SJSA1 (cell line): Measurements from ENCODE around the gene PTPRT. TPM values are rescaled to one million over a fixed set of nuclear protein-coding genes. Genes with fewer than 3 reads are reported as not detected.

Experiments used
- DNase-seq, 2 experiments: peaks; one replicate each; pipeline ENCODE4 v3.0.0-alpha.2; 2015 to 2020; ENCODE audit warnings: low spot score in 2 of 2, low read depth in 1 of 2
- H3K27ac ChIP-seq: fragments of 250-450 bp; sonication (Bioruptor Pico); 2 replicates; pipeline ENCODE4 v1.5.1; 2020; ENCODE audit warnings: mild to moderate bottlenecking, moderate library complexity
- H3K27me3 ChIP-seq: fragments of 250-450 bp; sonication (Bioruptor Pico); replicated peaks from 2 replicates; pipeline ENCODE4 v1.5.1; 2020; ENCODE audit warnings: mild to moderate bottlenecking, moderate library complexity
- H3K36me3 ChIP-seq: fragments of 250-450 bp; sonication (Bioruptor Pico); 2 replicates; pipeline ENCODE4 v1.5.1; 2020; ENCODE audit warnings: mild to moderate bottlenecking
- H3K4me1 ChIP-seq: fragments of 250-450 bp; sonication (Bioruptor Pico); replicated peaks from 2 replicates; pipeline ENCODE4 v1.6.1; 2021; ENCODE audit warnings: mild to moderate bottlenecking
- H3K4me3 ChIP-seq: fragments of 250-450 bp; sonication (Bioruptor Pico); 2 replicates; pipeline ENCODE4 v1.5.1; 2020; ENCODE audit warnings: mild to moderate bottlenecking
- H3K9me3 ChIP-seq: fragments of 250-450 bp; sonication (Bioruptor Pico); replicated peaks from 2 replicates; pipeline ENCODE4 v1.5.1; 2020; ENCODE audit warnings: mild to moderate bottlenecking
- total RNA-seq: library from RNA; depleted of rRNA; stranded (reverse); fragments of >200 nt; shearing (Covaris generic); gene quantifications from 2 replicates; pipeline ENCODE4 v1.2.3, GENCODE V29; 2014

PTPRT gene
- total RNA-seq, 1 experiment from 2014 or later: not detected

DNA sequence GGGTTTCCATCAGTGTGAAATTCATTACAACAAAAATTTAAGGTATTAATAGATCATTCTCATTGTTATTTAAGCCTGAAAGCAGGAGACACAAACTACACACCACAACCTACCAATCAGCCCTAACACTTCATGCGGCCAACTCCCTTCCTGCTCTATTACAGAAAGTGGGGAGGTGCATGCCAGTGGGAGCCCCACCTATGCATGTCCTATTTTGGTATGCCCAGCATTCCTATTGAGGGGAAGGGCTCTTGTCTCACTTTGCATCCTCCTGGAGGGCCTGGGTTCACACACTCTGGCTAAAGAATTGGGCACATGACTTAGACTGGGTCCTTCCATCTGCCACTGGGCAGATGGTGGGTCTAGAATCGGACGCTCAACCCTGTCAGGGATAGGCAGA is 450.0 kb downstream of the PTPRT start:
- H3K4me3 ChIP-seq: no peak overlapping the region
- no peak overlapping the region for H3K27ac ChIP-seq
- H3K9me3 ChIP-seq: peaks cover 7% of the 10 kb centered on the region; the same call in 1 of the 2 replicates
- no peaks in the 10 kb centered on the region for H3K27me3 ChIP-seq
- no peaks in the 10 kb centered on the region for H3K4me1 ChIP-seq
- no peak for DNase-seq
- no peaks in the 10 kb centered on the region for H3K36me3 ChIP-seq

GRCh38 chr20:42735539-42735938 is 454.2 kb downstream of the PTPRT start:
- Histone ChIP-seq H3K9me3 (peaks cover 7% of the 10 kb centered on the region; the same call in 1 of the 2 replicates), H3K4me3 (no peak overlapping the region), H3K27ac (no peak overlapping the region), H3K4me1 (no peaks in the 10 kb centered on the region), H3K36me3 (no peaks in the 10 kb centered on the region), H3K27me3 (no peaks in the 10 kb centered on the region)
- DNase-seq: no peak

DNA sequence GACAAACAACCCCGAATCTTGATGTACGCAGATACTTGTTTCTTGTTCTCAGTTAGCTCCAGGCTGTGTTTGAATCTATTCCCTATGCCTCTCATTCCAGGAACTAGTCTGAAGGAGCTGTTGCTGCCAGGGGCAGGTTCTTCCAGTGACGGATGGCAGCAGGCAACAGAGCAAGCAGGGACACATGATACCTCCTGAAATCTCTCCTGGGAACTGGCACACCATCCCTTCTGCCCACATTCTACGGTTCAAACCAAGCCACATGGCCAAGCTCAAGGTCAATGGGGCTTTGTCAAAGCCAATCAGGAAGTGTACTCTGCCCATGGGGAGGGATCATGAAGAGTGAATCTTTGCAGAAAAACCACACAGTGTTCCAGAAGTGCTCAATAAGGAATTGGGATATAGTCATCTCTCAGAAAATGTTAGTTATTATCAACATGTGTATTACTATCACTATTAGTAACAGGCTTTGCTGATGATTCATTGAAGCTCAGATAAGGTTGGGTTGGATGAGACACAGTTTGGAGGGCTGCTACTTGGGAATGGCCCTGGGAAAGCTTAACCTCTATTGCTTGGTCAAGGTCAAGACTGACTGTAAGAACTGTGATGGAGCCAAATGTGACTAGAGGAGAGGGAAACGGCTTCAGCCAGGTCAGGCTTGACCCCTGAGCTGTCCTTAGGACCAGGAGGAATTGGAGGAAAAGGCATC is 454.9 kb downstream of the PTPRT start:
- no peaks in the 10 kb centered on the region for H3K36me3 ChIP-seq
- no peak overlapping the region for H3K27ac ChIP-seq
- no peak for DNase-seq

GRCh38 chr20:42721923-42722322 is 467.8 kb downstream of the PTPRT start:
- Histone ChIP-seq H3K4me1 (no peaks in the 10 kb centered on the region), H3K27me3 (no peaks in the 10 kb centered on the region), H3K27ac (no peak overlapping the region), H3K9me3 (peaks cover 2% of the 10 kb centered on the region; the same call in 1 of the 2 replicates), H3K4me3 (no peak overlapping the region), H3K36me3 (no peaks in the 10 kb centered on the region)
- DNase-seq: no peak

More for the DNA sequence above, 454.9 kb downstream of the PTPRT start:
- Histone ChIP-seq H3K4me1 (no peaks in the 10 kb centered on the region), H3K27me3 (no peaks in the 10 kb centered on the region), H3K9me3 (peaks cover 7% of the 10 kb centered on the region; the same call in 1 of the 2 replicates), H3K4me3 (no peak overlapping the region)

GRCh38 chr20:42714298-42715141 is 475.2 kb downstream of the PTPRT start:
- H3K9me3 ChIP-seq: peaks cover 5% of the 10 kb centered on the region
- H3K27ac ChIP-seq: no peak overlapping the region
- no peaks in the 10 kb centered on the region for H3K36me3 ChIP-seq
- DNase-seq: no peak
- no peak overlapping the region for H3K4me3 ChIP-seq
- no peaks in the 10 kb centered on the region for H3K27me3 ChIP-seq
- H3K4me1 ChIP-seq: no peaks in the 10 kb centered on the region

DNA sequence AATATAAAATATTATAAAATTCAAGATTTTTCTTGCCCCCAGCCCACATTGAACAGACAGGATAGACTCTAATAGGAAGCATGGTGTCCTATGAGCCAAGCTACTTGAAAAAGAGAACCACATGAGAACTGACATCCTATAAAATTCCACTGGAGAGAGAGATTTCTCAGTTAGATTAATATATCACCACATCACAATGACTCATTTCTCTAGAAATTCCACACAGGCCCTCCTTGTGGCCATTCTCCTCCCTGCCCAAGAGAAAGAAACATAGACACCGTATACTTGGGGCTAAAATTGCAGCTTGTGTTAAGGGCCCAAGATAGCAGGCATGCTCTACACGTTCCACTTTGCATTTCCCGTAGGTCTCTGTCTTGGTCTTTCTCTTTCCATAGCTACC is 481.4 kb downstream of the PTPRT start:
- Histone ChIP-seq H3K36me3 (no peaks in the 10 kb centered on the region), H3K27me3 (no peaks in the 10 kb centered on the region), H3K4me1 (no peaks in the 10 kb centered on the region), H3K4me3 (no peak overlapping the region), H3K27ac (no peak overlapping the region), H3K9me3 (peaks cover 7% of the 10 kb centered on the region)
- no peak for DNase-seq

DNA sequence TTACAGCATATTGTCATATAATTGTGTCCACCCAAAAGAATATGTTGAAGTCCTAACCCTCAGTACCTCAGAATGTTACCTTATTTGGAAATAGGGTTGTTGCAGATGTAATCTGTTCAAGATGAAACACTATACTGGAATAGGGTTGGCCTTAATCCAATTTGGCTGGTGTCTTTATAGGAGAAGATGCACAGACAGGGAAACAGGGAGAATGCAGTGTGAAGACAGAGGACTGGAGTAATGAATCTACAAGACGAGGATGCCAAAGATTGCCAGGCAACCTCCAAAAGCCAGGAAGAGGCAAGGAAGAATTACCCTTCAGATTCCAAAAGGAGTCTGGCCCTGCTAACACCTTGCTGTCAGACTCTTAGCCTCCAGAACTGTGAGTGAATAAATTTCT is 482.9 kb downstream of the PTPRT start:
- no peak for DNase-seq
- Histone ChIP-seq H3K27ac (no peak overlapping the region), H3K36me3 (no peaks in the 10 kb centered on the region), H3K4me1 (no peaks in the 10 kb centered on the region), H3K9me3 (peaks cover 7% of the 10 kb centered on the region), H3K4me3 (no peak overlapping the region), H3K27me3 (no peaks in the 10 kb centered on the region)

- Histone ChIP-seq H3K4me3 (no peak overlapping the region), H3K27me3 (no peaks in the 10 kb centered on the region), H3K9me3 (peaks cover 7% of the 10 kb centered on the region), H3K27ac (no peak overlapping the region), H3K4me1 (no peaks in the 10 kb centered on the region), H3K36me3 (no peaks in the 10 kb centered on the region)
- no peak for DNase-seq
These were observed 484.2 kb downstream of the PTPRT start for GRCh38 chr20:42705550-42705949.

- H3K36me3 ChIP-seq: no peaks in the 10 kb centered on the region
- no peaks in the 10 kb centered on the region for H3K4me1 ChIP-seq
- no peak overlapping the region for H3K27ac ChIP-seq
- no peak for DNase-seq
- no peaks in the 10 kb centered on the region for H3K27me3 ChIP-seq
- peaks cover 2% of the 10 kb centered on the region for H3K9me3 ChIP-seq
- H3K4me3 ChIP-seq: no peak overlapping the region
These were observed 486.0 kb downstream of the PTPRT start for GRCh38 chr20:42703744-42704143.

DNA sequence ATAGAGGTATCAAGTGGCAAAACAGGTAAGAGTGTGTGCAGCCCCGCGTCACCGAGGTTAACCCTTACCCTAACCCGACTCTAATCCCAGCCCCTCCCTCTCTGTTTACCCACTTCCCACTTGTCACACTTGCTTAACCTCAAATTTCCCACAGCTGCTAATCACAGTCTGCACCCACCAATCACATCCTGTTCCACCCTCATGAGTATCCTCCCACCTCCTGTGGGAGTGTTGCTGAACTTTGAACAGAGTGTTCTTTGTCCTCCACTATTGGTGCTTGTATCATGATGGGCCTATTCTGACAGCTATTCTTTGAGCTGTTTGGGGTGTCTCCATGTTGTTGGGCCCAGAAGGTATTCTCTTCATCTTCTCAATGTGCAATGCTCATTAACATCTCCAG is 487.8 kb downstream of the PTPRT start:
- no peak overlapping the region for H3K27ac ChIP-seq
- no peak for DNase-seq
- no peaks in the 10 kb centered on the region for H3K27me3 ChIP-seq
- no peak overlapping the region for H3K4me3 ChIP-seq
- H3K36me3 ChIP-seq: no peaks in the 10 kb centered on the region
- H3K4me1 ChIP-seq: no peaks in the 10 kb centered on the region
- H3K9me3 ChIP-seq: no peaks in the 10 kb centered on the region; the same call in none of the 2 replicates

GRCh38 chr20:42700372-42700771 is 489.3 kb downstream of the PTPRT start:
- Histone ChIP-seq H3K9me3 (no peaks in the 10 kb centered on the region; the same call in 1 of the 2 replicates), H3K4me3 (no peak overlapping the region), H3K27me3 (no peaks in the 10 kb centered on the region), H3K4me1 (no peaks in the 10 kb centered on the region), H3K27ac (no peak overlapping the region), H3K36me3 (no peaks in the 10 kb centered on the region)
- DNase-seq: no peak

GRCh38 chr20:42697962-42698361 is 491.7 kb downstream of the PTPRT start:
- Histone ChIP-seq H3K9me3 (no peaks in the 10 kb centered on the region), H3K4me1 (no peaks in the 10 kb centered on the region), H3K27ac (no peak overlapping the region), H3K4me3 (no peak overlapping the region), H3K27me3 (no peaks in the 10 kb centered on the region), H3K36me3 (no peaks in the 10 kb centered on the region)
- DNase-seq: no peak

DNA sequence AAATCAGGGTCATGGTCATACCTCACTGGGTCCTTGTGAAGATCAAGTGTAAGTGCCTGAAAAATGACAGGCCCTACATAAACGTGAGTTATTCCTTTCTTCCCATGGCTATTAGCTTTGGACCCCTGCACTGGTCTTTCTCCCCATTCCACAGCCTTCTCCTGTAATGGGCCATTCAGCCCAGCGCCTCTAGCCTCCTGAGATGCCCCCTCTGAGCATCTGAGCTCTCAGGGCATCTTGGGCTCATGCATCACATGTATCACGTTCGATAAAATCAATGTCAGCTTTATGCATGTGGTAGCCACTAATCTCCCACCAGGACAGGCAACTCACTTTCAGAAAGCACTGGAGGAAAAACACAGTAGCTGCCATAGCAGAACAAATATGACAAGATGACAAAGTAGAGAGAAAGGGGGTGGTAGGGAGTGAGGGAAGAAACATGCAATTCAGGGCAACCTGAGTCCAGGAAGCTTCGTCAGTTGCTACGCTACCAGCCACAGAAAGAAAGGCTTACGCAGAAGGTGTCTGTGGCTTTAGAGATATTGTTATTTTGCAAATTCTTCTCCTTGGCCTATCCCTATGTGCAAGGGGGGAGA is 498.8 kb downstream of the PTPRT start:
- no peak overlapping the region for H3K27ac ChIP-seq
- no peaks in the 10 kb centered on the region for H3K4me1 ChIP-seq
- H3K4me3 ChIP-seq: no peak overlapping the region
- DNase-seq: no peak
- H3K9me3 ChIP-seq: no peaks in the 10 kb centered on the region; the same call in 1 of the 2 replicates
- H3K27me3 ChIP-seq: no peaks in the 10 kb centered on the region
- H3K36me3 ChIP-seq: no peaks in the 10 kb centered on the region

DNA sequence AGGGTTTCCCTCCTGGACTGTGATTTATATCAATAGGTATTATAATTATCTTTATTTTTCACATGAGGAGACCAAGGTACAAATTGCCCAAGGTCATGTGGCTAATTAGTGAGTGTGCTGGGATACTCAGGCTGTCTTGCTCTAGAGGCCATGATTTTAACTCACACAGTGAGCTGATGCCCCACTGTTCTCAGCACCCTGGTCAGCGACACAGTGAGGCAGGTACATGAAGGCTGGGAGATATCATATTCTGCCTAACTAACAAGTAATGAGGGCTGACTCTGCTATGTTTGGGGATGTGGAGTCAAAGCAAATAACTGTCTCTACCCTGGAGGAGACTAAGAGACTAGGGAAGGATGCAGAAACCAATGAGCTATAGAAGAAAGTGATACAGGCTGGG is 501.1 kb downstream of the PTPRT start:
- Histone ChIP-seq H3K9me3 (no peaks in the 10 kb centered on the region; the same call in 1 of the 2 replicates), H3K4me3 (no peak overlapping the region), H3K36me3 (no peaks in the 10 kb centered on the region), H3K27ac (no peak overlapping the region), H3K4me1 (no peaks in the 10 kb centered on the region), H3K27me3 (no peaks in the 10 kb centered on the region)
- DNase-seq: no peak
